WERI-Rb-1 (cell line): ENCODE data around the gene C1QTNF6.

Source experiments
- DNase-seq: peaks from one replicate; pipeline ENCODE4 v3.0.0-alpha.2; 2020
- H3K27ac ChIP-seq: fragments of 250-450 bp; sonication (Bioruptor Pico); 2 replicates; pipeline ENCODE4 v1.5.1; 2020; ENCODE audit warnings: mild to moderate bottlenecking, moderate library complexity
- H3K27me3 ChIP-seq: fragments of 250-450 bp; sonication (Bioruptor Pico); 2 replicates; pipeline ENCODE4 v1.5.1; 2021; ENCODE audit warnings: mild to moderate bottlenecking, low read depth, moderate library complexity; ENCODE audit not compliant: insufficient read depth, severe bottlenecking
- H3K36me3 ChIP-seq: fragments of 250-450 bp; sonication (Bioruptor Pico); 2 replicates; pipeline ENCODE4 v1.5.1; 2020; ENCODE audit warnings: mild to moderate bottlenecking, moderate library complexity
- H3K4me3 ChIP-seq: 2 replicates; pipeline ENCODE4 v1.5.1; 2011; ENCODE audit warnings: low read depth, mild to moderate bottlenecking, control low read depth, low read length
- H3K9me3 ChIP-seq: fragments of 250-450 bp; sonication (Bioruptor Pico); 2 replicates; pipeline ENCODE4 v1.5.1; 2021; ENCODE audit warnings: mild to moderate bottlenecking, moderate library complexity; ENCODE audit not compliant: severe bottlenecking
- CTCF ChIP-seq: IDR thresholded peaks from 2 replicates; pipeline ENCODE4 v1.5.1; 2011; ENCODE audit warnings: low read depth, mild to moderate bottlenecking, control low read depth, inconsistent platforms, low read length

The C1QTNF6 gene

GRCh38 chr22:37161443-37161842 is 26.6 kb downstream of the C1QTNF6 start:
- no peak overlapping the region for H3K27ac ChIP-seq
- no peak for TF ChIP-seq CTCF

DNA sequence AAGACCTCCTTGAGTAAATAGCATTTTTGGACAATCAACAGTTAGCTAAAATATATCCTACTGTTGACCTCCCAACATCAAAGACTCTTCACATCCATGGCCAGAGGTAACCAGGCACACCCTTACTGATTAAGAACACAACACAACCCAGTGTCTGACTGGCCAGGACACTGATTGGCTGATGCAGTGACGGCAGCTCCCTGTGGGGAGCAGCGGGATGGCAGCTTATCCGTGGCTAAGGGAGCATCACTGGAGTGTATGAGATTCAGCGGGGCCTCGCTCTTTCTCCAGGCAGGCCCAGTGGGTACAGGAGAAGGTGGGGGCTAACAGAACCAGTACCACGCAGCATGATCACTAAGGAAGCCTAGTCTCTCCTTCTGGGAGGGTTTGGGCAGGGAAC is 28.0 kb downstream of the C1QTNF6 start:
- peaks cover 4% of the 10 kb centered on the region for H3K9me3 ChIP-seq
- no peak overlapping the region for H3K27ac ChIP-seq
- H3K4me3 ChIP-seq = no peak overlapping the region
- no peaks in the 10 kb centered on the region for H3K36me3 ChIP-seq
- H3K27me3 ChIP-seq = no peaks in the 10 kb centered on the region
- peak; percentile 25 for DNase-seq
- peak; percentile 43; the same call in 1 of the 2 replicates for TF ChIP-seq CTCF

More at GRCh38 chr22:37161443-37161842, 26.6 kb downstream of the C1QTNF6 start:
- Histone ChIP-seq H3K9me3 (peaks cover 4% of the 10 kb centered on the region), H3K27me3 (no peaks in the 10 kb centered on the region), H3K4me3 (no peak overlapping the region), H3K36me3 (no peaks in the 10 kb centered on the region)
- DNase-seq = no peak

DNA sequence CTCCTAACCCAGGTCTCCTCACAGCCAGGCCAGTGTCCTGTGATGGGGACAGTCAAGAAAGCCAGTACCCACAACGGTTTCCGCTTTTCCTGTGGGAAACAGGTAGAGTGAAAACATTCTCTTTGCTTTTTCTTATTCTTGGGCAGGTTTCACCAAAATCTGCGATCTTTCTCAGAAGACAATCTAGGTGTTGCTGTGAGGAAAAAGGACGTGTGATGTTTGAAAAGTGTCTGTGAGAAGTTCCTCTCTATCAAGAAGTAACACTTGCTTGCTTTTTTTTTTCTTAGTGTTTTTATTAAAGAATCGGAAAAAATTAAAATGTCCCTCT is 29.1 kb downstream of the C1QTNF6 start:
- no peak for TF ChIP-seq CTCF
- no peak for DNase-seq
- no peak overlapping the region for H3K27ac ChIP-seq
- H3K36me3 ChIP-seq = no peaks in the 10 kb centered on the region
- H3K9me3 ChIP-seq = peaks cover 4% of the 10 kb centered on the region
- no peak overlapping the region for H3K4me3 ChIP-seq
- H3K27me3 ChIP-seq = no peaks in the 10 kb centered on the region

GRCh38 chr22:37157516-37158285 is 30.3 kb downstream of the C1QTNF6 start:
- no peak for TF ChIP-seq CTCF
- H3K4me3 ChIP-seq = no peak overlapping the region
- no peaks in the 10 kb centered on the region for H3K36me3 ChIP-seq
- H3K27me3 ChIP-seq = no peaks in the 10 kb centered on the region
- no peak overlapping the region for H3K27ac ChIP-seq
- no peak for DNase-seq
- peaks cover 4% of the 10 kb centered on the region for H3K9me3 ChIP-seq

DNA sequence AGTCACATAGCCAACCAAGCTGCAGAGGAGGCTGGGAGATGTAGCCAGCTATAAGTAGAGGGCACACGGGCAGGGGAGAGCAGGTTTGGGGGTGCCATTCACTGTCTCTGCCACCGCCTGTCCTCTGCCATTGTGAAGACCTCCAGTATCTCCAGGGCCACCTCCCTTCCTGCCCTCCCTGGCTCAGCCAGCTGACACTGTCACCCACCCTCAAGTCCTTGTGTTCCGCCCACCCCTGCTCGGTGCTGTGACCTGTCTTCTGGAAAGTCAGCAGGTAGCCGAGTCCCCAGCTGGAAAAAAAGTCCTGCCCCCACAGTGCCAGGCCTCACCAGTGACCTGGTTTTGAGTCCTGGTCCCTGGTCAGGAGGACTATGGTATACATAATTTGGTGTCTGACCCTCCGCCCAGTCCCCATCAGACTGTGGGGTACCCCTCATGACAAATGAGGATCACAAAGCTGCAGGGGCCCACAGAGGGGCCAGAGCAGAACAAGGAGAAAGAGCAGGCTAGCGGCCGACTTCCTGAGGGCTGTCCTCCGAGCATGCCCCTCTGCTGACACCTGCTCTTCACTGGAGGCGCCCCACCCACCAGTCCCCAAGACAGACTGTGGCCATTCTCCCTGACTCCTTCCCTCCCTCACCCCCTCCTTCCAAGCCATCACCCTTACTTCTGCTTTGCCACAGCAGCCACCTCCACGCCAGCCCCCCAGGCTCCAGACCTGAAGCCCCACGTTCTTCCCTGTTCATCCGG is 31.2 kb downstream of the C1QTNF6 start:
- no peak for DNase-seq
- Histone ChIP-seq H3K4me3 (no peak overlapping the region), H3K9me3 (peaks cover 4% of the 10 kb centered on the region), H3K27ac (no peak overlapping the region), H3K27me3 (no peaks in the 10 kb centered on the region), H3K36me3 (no peaks in the 10 kb centered on the region)
- TF ChIP-seq CTCF = no peak
